Mesothelial cell of epicardium (in vitro differentiated cells): ENCODE data around the gene RETSAT. TPM values are rescaled to one million over a fixed set of nuclear protein-coding genes. Genes with fewer than 3 reads are reported as not detected.
"Not testable (repeated sequence)": the region's sequence is repeated elsewhere in the genome, so short reads cannot be mapped to it uniquely, and the experiment has no call there.

Experiments
- DNase-seq, 2 experiments: peaks; one replicate each; pipeline ENCODE4 v3.0.0; 2021; ENCODE audit warnings: low spot score in 2 of 2; ENCODE audit not compliant: unreplicated experiment in 2 of 2
- H3K27ac Mint-ChIP-seq: 2 replicates; pipeline ENCODE4 v1.8.0; 2021; ENCODE audit warnings: mixed read lengths
- H3K27me3 Mint-ChIP-seq: 2 replicates; pipeline ENCODE4 v1.8.0; 2021; ENCODE audit warnings: low read depth, mixed read lengths
- H3K36me3 Mint-ChIP-seq: 2 replicates; pipeline ENCODE4 v1.8.0; 2021; ENCODE audit warnings: mixed read lengths
- H3K4me1 Mint-ChIP-seq: 2 replicates; pipeline ENCODE4 v1.8.0; 2021; ENCODE audit warnings: mixed read lengths
- H3K4me3 Mint-ChIP-seq: 2 replicates; pipeline ENCODE4 v1.8.0; 2021; ENCODE audit warnings: mild to moderate bottlenecking, moderate library complexity, mixed read lengths
- H3K9me3 Mint-ChIP-seq: 2 replicates; pipeline ENCODE4 v1.8.0; 2021; ENCODE audit warnings: mixed read lengths
- total RNA-seq: library from RNA; stranded (reverse); gene quantifications from 3 replicates; pipeline ENCODE4 v1.2.1, GENCODE V29; 2021
- TF ChIP-seq, protein P1 (sequence below): fragments of 200-600 bp; sonication (generic); IDR thresholded peaks from one replicate; pipeline ENCODE4 v1.5.0; 2021; ENCODE audit warnings: antibody characterized with exemption; ENCODE audit not compliant: unreplicated experiment

RETSAT gene
- total RNA-seq, 1 donor from 2014 or later, result 27.4 TPM

DNA sequence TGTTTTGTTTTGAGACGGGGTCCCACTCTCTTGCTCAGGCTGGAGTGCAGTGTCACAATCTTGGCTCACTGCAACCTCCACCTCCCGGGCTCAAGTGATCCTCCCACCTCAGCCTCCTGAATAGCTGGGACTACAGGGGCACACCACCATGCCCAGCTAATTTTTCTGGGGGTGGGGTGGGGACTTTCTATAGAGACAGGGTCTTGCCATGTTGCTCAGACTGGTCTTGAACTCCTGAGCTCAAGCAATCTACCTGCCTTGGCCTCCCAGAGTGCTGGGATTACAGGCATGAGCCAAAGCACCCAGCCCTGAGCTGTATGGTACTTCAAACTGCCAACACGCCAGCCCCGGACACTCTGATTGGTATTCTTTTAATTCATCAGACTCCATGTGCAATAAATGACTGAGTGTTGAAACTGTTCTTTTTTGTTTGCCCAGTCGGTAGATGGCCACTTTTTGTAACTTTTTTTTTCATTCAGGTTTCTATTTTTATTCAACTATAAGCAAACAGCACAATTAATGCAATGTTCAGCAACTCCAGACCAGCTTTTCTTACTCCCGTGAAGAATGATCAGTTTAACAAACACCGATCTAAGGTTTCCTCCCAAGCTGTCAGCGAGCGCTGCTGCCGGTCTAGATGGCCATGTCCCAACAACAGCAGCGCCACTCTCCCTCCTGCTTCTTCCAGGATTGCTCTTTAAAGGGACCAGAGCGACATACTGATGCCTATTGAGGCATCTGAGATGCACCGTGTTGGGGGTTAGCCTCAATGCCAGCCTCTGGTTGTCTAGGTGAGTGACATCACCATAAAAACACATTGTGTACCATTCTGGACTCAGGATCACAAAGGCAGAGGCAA is 14.1 kb downstream of the RETSAT start:
- Mint-ChIP-seq H3K27me3 (peaks cover 14% of the 10 kb centered on the region), H3K4me1 (no peaks in the 10 kb centered on the region), H3K27ac (no peak overlapping the region), H3K36me3 (peaks cover 11% of the 10 kb centered on the region), H3K4me3 (no peak overlapping the region), H3K9me3 (no peaks in the 10 kb centered on the region)
- TF ChIP-seq, protein P1, sequence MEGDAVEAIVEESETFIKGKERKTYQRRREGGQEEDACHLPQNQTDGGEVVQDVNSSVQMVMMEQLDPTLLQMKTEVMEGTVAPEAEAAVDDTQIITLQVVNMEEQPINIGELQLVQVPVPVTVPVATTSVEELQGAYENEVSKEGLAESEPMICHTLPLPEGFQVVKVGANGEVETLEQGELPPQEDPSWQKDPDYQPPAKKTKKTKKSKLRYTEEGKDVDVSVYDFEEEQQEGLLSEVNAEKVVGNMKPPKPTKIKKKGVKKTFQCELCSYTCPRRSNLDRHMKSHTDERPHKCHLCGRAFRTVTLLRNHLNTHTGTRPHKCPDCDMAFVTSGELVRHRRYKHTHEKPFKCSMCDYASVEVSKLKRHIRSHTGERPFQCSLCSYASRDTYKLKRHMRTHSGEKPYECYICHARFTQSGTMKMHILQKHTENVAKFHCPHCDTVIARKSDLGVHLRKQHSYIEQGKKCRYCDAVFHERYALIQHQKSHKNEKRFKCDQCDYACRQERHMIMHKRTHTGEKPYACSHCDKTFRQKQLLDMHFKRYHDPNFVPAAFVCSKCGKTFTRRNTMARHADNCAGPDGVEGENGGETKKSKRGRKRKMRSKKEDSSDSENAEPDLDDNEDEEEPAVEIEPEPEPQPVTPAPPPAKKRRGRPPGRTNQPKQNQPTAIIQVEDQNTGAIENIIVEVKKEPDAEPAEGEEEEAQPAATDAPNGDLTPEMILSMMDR, result no peak
- DNase-seq, result no peak

DNA sequence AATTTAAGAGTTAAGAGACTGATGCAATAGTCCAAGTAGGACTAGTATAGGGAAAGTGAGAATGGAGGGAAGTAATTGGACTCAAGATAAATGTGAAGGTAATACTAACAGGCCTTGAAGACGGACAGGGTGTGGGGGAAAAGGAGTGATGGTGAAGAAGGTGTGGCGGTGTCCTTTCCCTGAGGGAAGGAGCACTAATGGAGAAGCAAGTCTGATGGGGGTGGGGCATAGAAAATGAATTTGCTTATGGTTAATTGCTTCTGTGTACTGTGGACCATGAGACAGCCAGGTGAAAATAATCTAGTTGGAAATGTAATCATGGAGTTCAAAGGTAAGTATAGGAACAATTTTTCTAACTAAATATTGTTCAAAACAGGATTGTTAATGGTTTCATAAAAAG is 19.4 kb downstream of the RETSAT start:
- H3K36me3 Mint-ChIP-seq, result no peaks in the 10 kb centered on the region
- H3K9me3 Mint-ChIP-seq, result no peaks in the 10 kb centered on the region
- H3K27ac Mint-ChIP-seq, result no peak overlapping the region
- peaks cover 14% of the 10 kb centered on the region for H3K27me3 Mint-ChIP-seq
- DNase-seq, result no peak
- no peaks in the 10 kb centered on the region for H3K4me1 Mint-ChIP-seq
- TF ChIP-seq, protein P1, result no peak
- H3K4me3 Mint-ChIP-seq, result no peak overlapping the region

DNA sequence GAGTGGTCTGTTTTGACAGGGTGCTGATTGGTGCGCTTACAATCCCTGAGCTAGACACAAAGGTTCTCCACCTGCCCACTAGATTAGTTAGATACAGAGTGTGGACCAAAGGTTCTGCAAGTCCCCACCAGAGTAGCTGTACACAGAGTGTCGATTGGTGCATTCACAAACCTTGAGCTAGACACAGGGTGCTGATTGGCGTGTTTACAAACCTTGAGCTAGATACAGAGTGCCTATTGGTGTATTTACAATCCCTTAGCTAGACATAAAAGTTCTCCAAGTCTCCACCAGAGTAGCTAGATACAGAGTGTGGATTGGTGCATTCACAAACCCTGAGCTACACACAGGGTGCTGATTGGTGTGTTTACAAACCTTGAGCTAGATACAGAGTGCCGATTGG is 20.5 kb downstream of the RETSAT start:
- not testable (repeated sequence) for H3K9me3 Mint-ChIP-seq, H3K27ac Mint-ChIP-seq, H3K36me3 Mint-ChIP-seq, H3K27me3 Mint-ChIP-seq, DNase-seq, H3K4me3 Mint-ChIP-seq, H3K4me1 Mint-ChIP-seq

DNA sequence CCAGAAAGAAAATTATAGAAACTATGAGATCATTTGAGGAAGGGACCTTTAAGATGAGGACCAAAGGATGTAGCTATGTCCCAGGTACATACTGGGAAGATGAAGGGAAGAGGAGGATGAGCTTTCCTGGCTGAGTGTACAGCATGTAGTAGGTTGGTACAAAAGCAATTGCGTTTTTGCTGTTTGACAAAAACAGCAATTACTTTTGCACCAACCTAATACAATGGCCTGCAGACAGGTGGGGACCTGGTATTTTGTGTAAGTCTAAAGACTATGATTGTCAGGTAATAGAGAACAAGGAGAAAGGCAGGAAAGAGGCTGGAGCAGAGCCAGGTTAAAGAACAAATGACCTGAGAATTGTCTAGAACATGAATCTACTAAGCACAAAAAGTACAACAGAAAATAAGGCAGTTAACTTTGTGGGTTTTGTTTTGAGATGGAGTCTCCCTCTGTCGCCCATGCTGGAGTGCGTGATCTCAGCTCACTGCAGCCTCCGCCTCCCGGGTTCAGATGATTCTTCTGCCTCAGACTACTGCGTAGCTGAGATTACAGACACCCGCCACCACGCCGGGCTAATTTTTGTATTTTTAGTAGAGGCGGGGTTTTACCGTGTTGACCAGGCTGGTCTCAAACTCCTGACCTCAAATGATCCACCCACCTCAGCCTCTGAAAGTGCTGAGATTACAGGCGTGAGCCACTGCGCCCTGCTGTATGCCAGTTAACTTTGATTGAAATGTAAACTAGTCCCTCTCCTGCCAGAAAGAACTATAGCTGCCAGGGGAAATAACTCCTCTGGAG is 23.3 kb downstream of the RETSAT start:
- TF ChIP-seq, protein P1, result no peak
- Mint-ChIP-seq H3K9me3 (no peaks in the 10 kb centered on the region), H3K4me3 (no peak overlapping the region), H3K36me3 (no peaks in the 10 kb centered on the region), H3K27me3 (no peaks in the 10 kb centered on the region), H3K4me1 (peaks cover 18% of the 10 kb centered on the region), H3K27ac (no peak overlapping the region)
- DNase-seq, result no peak

DNA sequence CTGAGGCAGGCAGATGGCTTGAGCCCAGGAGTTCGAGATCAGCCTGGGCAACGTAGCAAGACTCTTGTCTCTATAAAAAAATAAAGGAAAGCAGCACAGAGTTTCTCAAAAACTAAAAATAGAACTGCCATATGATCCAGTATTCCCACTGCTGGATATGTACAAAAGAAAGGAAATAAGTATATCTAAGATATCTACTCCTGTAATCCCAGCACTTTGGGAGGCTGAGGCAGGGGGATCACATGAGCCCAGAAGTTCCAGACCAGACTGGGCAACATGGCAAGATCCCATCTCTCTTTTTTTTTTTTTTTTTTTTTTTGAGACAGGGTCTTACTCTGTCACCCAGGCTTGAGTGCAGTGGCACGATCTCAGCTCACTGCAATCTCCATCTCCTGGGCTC is 24.6 kb downstream of the RETSAT start:
- H3K27ac Mint-ChIP-seq, H3K9me3 Mint-ChIP-seq: not testable (repeated sequence)

DNA sequence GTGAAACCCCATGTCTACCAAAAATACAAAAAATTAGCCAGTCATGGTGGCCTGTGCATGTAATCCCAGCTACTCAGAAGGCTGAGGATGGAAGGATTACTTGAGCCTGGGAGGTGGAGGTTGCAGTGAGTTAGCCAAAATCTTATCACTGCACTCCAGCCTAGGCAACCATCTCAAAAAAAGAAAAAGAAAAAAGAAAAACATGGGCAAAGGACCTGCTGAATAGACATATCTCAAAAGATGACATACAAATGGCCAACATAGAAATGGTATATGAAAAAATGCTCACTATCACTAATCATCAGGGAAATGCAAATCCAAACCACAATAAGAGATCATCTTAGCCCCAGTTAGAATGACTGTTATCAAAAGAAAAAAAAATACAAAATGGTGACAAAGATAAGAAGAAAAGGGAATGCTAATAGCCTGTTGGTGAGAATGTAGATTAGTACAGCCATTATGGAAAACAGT is 25.1 kb downstream of the RETSAT start:
- Mint-ChIP-seq H3K9me3 (no peaks in the 10 kb centered on the region), H3K4me1 (peaks cover 32% of the 10 kb centered on the region), H3K4me3 (no peak overlapping the region), H3K27ac (no peak overlapping the region), H3K36me3 (peaks cover 3% of the 10 kb centered on the region), H3K27me3 (no peaks in the 10 kb centered on the region)
- DNase-seq, result no peak
- TF ChIP-seq, protein P1, result no peak

More for the DNA sequence above, 24.6 kb downstream of the RETSAT start:
- DNase-seq, H3K27me3 Mint-ChIP-seq, H3K4me3 Mint-ChIP-seq, H3K36me3 Mint-ChIP-seq: not testable (repeated sequence)
- H3K4me1 Mint-ChIP-seq, result peaks cover 31% of the 10 kb centered on the region
